Measurements from ENCODE around the gene ZP2. TPM values are rescaled to one million over a fixed set of nuclear protein-coding genes. Genes with fewer than 3 reads are reported as not detected.

ZP2 gene
- total RNA-seq, 1 experiment from 2014 or later: not detected

DNA sequence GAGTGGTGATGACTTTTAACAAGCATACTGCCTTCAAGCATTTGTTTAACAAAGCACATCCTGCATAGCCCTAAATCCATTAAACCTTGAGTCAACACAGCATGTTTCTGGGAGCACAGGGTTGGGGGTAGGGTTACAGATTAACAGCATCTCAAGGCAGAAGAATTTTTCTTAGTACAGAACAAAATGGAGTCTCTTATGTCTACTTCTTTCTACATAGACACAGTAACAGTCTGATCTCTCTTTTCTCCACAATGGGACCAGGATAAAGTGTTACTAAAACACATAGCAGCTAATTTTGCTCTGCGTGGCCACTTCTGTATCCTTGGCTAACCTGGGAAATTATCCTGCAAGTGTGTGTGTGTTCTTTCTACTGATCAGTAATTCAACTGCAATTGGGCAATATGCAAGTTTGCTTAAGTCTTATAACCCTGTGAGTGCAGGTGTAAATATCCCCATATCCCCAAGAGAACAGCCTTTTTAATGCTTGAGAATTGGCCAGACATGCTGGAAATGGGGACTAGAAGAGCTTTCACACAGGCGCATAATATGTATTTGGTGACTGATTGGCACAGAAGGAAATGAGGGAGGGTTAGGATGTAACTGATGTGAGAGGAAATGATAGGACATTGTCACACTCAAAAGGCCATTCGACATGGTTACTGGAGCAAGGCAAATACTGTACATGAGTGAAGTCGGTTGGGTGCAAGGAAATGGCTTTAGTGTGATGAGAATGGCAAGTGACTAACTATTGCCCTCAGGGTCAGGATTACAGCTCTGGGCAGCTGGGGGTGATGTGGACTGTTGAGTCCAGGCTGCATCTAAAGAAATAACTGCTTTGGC lies 11.3 kb upstream of the ZP2 start:
- ChIA-PET CTCF (no interaction called here), POLR2A (ENCODE audit: unreplicated experiment) (no interaction called here)
- Histone ChIP-seq H4K20me1 (ENCODE audit: low read length) (no peaks in the 10 kb centered on the region), H3K36me3 (ENCODE audit: low read depth, low read length) (no peaks in the 10 kb centered on the region), H3K9me3 (ENCODE audit: low read length) (no peaks in the 10 kb centered on the region), H3K27ac (ENCODE audit: low read length) (no peak overlapping the region), H3K4me2 (ENCODE audit: low read length) (no peak overlapping the region), H3K4me1 (ENCODE audit: insufficient read depth, low read length) (no peaks in the 10 kb centered on the region), H3F3A (ENCODE audit: low read length, unreplicated experiment) (no peaks in the 10 kb centered on the region), H3K27me3 (ENCODE audit: low read length) (peaks cover 41% of the 10 kb centered on the region), H2AFZ (ENCODE audit: low read length) (no peak overlapping the region), H3K9me2 (replicated peaks; ENCODE audit: low read length) (no peaks in the 10 kb centered on the region), H3K4me3 (ENCODE audit: low read length) (no peak overlapping the region), H3K79me2 (ENCODE audit: low read length) (no peaks in the 10 kb centered on the region), H3K9ac (ENCODE audit: low read length) (no peak overlapping the region)
- intact Hi-C loops (cut with micrococcal nuclease): no loop called here
- BruUV-seq (replicated peaks): no TSS peak
- ATAC-seq: no peak
- DNase-seq: no peak
- TF ChIP-seq, protein P1, sequence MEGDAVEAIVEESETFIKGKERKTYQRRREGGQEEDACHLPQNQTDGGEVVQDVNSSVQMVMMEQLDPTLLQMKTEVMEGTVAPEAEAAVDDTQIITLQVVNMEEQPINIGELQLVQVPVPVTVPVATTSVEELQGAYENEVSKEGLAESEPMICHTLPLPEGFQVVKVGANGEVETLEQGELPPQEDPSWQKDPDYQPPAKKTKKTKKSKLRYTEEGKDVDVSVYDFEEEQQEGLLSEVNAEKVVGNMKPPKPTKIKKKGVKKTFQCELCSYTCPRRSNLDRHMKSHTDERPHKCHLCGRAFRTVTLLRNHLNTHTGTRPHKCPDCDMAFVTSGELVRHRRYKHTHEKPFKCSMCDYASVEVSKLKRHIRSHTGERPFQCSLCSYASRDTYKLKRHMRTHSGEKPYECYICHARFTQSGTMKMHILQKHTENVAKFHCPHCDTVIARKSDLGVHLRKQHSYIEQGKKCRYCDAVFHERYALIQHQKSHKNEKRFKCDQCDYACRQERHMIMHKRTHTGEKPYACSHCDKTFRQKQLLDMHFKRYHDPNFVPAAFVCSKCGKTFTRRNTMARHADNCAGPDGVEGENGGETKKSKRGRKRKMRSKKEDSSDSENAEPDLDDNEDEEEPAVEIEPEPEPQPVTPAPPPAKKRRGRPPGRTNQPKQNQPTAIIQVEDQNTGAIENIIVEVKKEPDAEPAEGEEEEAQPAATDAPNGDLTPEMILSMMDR (conservative IDR thresholded peaks at IDR 0.05; ENCODE audit: low read depth, low read length): no peak
- TF ChIP-seq EZH2phosphoT487 (IDR thresholded peaks at IDR 0.05; ENCODE audit: borderline replicate concordance, low read length) (no peak), EZH2 (IDR thresholded peaks at IDR 0.05; ENCODE audit: low read length, unreplicated experiment) (no peak)

DNA sequence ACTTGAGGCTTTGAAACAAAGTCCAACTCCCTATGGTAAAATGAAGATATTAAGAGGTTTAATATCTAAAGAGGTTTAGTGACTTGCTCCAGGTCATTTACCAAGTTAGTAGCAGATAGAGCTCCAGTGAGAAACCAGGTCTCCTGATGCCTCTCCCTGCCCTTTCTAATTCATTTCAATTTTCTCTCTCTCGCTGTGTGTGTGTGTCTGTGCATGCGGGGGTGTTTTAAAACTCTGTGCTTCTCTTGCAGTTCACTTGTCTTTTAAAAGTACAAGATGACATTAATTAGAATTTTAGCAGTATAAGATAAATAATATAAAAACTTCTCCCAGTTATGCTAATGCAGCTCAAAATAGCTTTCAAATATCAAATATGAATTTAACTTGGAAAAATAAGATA lies 8.2 kb upstream of the ZP2 start:
- no peak for ATAC-seq
- H3K9me3 ChIP-seq (ENCODE audit: low read length): no peaks in the 10 kb centered on the region
- no TSS peak for BruUV-seq (replicated peaks)
- H3K27me3 ChIP-seq (ENCODE audit: low read length): peaks cover 14% of the 10 kb centered on the region
- no peak for DNase-seq
- no peaks in the 10 kb centered on the region for H3F3A ChIP-seq (ENCODE audit: low read length, unreplicated experiment)
- no peaks in the 10 kb centered on the region for H4K20me1 ChIP-seq (ENCODE audit: low read length)
- H3K4me1 ChIP-seq (ENCODE audit: insufficient read depth, low read length): no peaks in the 10 kb centered on the region
- no peaks in the 10 kb centered on the region for H3K36me3 ChIP-seq (ENCODE audit: low read depth, low read length)
- H3K9ac ChIP-seq (ENCODE audit: low read length): no peak overlapping the region
- no peak overlapping the region for H3K27ac ChIP-seq (ENCODE audit: low read length)
- ChIA-PET CTCF (no interaction called here), POLR2A (ENCODE audit: unreplicated experiment) (no interaction called here)
- H3K4me3 ChIP-seq (ENCODE audit: low read length): no peak overlapping the region
- H3K79me2 ChIP-seq (ENCODE audit: low read length): no peaks in the 10 kb centered on the region
- no peaks in the 10 kb centered on the region for H3K9me2 ChIP-seq (replicated peaks; ENCODE audit: low read length)
- H2AFZ ChIP-seq (ENCODE audit: low read length): no peak overlapping the region
- intact Hi-C loops (cut with micrococcal nuclease): no loop called here
- H3K4me2 ChIP-seq (ENCODE audit: low read length): no peak overlapping the region
- no peak for TF ChIP-seq EZH2 (IDR thresholded peaks at IDR 0.05; ENCODE audit: low read length, unreplicated experiment)
- TF ChIP-seq, protein P1 (conservative IDR thresholded peaks at IDR 0.05; ENCODE audit: low read depth, low read length): no peak
- no peak for TF ChIP-seq EZH2phosphoT487 (IDR thresholded peaks at IDR 0.05; ENCODE audit: borderline replicate concordance, low read length)

DNA sequence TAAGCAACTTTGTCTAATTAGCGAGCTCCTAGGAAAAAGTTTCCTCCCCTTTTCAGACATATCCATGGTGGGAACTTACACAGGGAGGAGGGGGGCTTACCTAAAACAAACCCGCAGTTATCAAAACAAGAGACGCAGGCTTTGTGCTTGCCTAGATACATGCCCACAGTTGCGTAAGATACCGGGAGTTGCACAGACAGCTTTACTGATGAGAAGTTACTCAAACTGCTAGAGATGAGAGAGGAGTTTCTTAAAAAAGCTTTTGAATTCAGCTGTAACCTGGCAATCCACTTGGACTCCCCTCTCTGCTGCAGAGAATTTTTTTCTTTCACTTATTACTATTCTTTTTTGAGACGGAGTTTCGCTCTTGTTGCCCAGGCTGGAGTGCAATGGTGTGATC lies 6.8 kb upstream of the ZP2 start:
- ChIA-PET POLR2A (ENCODE audit: unreplicated experiment) (no interaction called here), CTCF (no interaction called here)
- H4K20me1 ChIP-seq (ENCODE audit: low read length): no peaks in the 10 kb centered on the region
- intact Hi-C loops (cut with micrococcal nuclease): no loop called here
- no peaks in the 10 kb centered on the region for H3K4me1 ChIP-seq (ENCODE audit: insufficient read depth, low read length)
- no peak overlapping the region for H3K27ac ChIP-seq (ENCODE audit: low read length)
- no peak overlapping the region for H3K9ac ChIP-seq (ENCODE audit: low read length)
- no peaks in the 10 kb centered on the region for H3K36me3 ChIP-seq (ENCODE audit: low read depth, low read length)
- H3K4me3 ChIP-seq (ENCODE audit: low read length): no peak overlapping the region
- no peaks in the 10 kb centered on the region for H3F3A ChIP-seq (ENCODE audit: low read length, unreplicated experiment)
- BruUV-seq (replicated peaks): no TSS peak
- ATAC-seq (no peak), DNase-seq (no peak)
- H2AFZ ChIP-seq (ENCODE audit: low read length): no peak overlapping the region
- H3K9me3 ChIP-seq (ENCODE audit: low read length): no peaks in the 10 kb centered on the region
- H3K27me3 ChIP-seq (ENCODE audit: low read length): peaks cover 7% of the 10 kb centered on the region
- H3K79me2 ChIP-seq (ENCODE audit: low read length): no peaks in the 10 kb centered on the region
- no peaks in the 10 kb centered on the region for H3K9me2 ChIP-seq (replicated peaks; ENCODE audit: low read length)
- TF ChIP-seq, protein P1 (conservative IDR thresholded peaks at IDR 0.05; ENCODE audit: low read depth, low read length): no peak
- TF ChIP-seq EZH2 (IDR thresholded peaks at IDR 0.05; ENCODE audit: low read length, unreplicated experiment) (no peak), EZH2phosphoT487 (IDR thresholded peaks at IDR 0.05; ENCODE audit: borderline replicate concordance, low read length) (no peak)
- no peak overlapping the region for H3K4me2 ChIP-seq (ENCODE audit: low read length)

Data from PC-3 (cell line).